Neural cell (in vitro differentiated cells): ENCODE measurements around the gene XDH. TPM values are rescaled to one million over a fixed set of nuclear protein-coding genes. Genes with fewer than 3 reads are reported as not detected.

Source experiments
- H2AFZ ChIP-seq: fragments of 200-600, 300-800 bp; sonication (generic), shearing (Covaris generic); 2 replicates; pipeline ENCODE4 v1.6.0; 2014; ENCODE audit warnings: low read depth, mild to moderate bottlenecking, antibody characterized with exemption, low read length, moderate library complexity
- H3F3A ChIP-seq: fragments of 200-600 bp; shearing (Covaris generic); 2 replicates; pipeline ENCODE4 v1.6.1; 2016; ENCODE audit warnings: mild to moderate bottlenecking, moderate library complexity, mixed read lengths, antibody characterized with exemption, low read length; ENCODE audit not compliant: insufficient read depth, poor library complexity, severe bottlenecking
- H3K27ac ChIP-seq: fragments of 200-600, 300-800 bp; sonication (generic), shearing (Covaris generic); 2 replicates; pipeline ENCODE4 v1.5.1; 2014; ENCODE audit warnings: mild to moderate bottlenecking, low read length, moderate library complexity
- H3K27me3 ChIP-seq: fragments of 300-800, 200-600 bp; sonication (generic), shearing (Covaris generic); 2 replicates; pipeline ENCODE4 v1.6.0; 2014; ENCODE audit warnings: mild to moderate bottlenecking, low read depth, low read length, moderate library complexity; ENCODE audit not compliant: insufficient read depth
- H3K36me3 ChIP-seq: fragments of 300-800, 200-600 bp; sonication (generic), shearing (Covaris generic); 2 replicates; pipeline ENCODE4 v1.5.1; 2014; ENCODE audit warnings: mild to moderate bottlenecking, antibody characterized with exemption, low read length, moderate library complexity; ENCODE audit not compliant: insufficient read depth
- H3K4me2 ChIP-seq: fragments of 300-800, 200-600 bp; sonication (generic), shearing (Covaris generic); 2 replicates; pipeline ENCODE4 v1.6.0; 2014; ENCODE audit warnings: mild to moderate bottlenecking, low read length
- H3K4me3 ChIP-seq: fragments of 300-800, 200-600 bp; sonication (generic), shearing (Covaris generic); 2 replicates; pipeline ENCODE4 v1.5.1; 2014; ENCODE audit warnings: mild to moderate bottlenecking, low read length, moderate library complexity
- H3K79me2 ChIP-seq: fragments of 200-600 bp; shearing (Covaris generic); replicated peaks from 2 replicates; pipeline ENCODE4 v1.6.0; 2014; ENCODE audit warnings: mild to moderate bottlenecking, low read length, moderate library complexity; ENCODE audit not compliant: insufficient read depth
- H3K9ac ChIP-seq: fragments of 300-800, 200-600 bp; sonication (generic), shearing (Covaris generic); 2 replicates; pipeline ENCODE4 v1.6.1; 2016; ENCODE audit warnings: mild to moderate bottlenecking, low read length, mixed read lengths
- H3K9me2 ChIP-seq: fragments of 200-600 bp; shearing (Covaris generic); 2 replicates; pipeline ENCODE4 v1.6.1; 2016; ENCODE audit warnings: mild to moderate bottlenecking, low read length, mixed read lengths; ENCODE audit not compliant: insufficient read depth
- H3K9me3 ChIP-seq: fragments of 200-600, 300-800 bp; sonication (generic), shearing (Covaris generic); 2 replicates; pipeline ENCODE4 v1.6.1; 2016; ENCODE audit warnings: mild to moderate bottlenecking, mixed run types, low read length, moderate library complexity, mixed read lengths
- H4K20me1 ChIP-seq: fragments of 200-600 bp; shearing (Covaris generic); 2 replicates; pipeline ENCODE4 v1.6.1; 2016; ENCODE audit warnings: mild to moderate bottlenecking, mixed run types; ENCODE audit not compliant: insufficient read depth
- CTCF ChIP-seq: fragments of 450-650 bp; IDR thresholded peaks from 2 replicates; pipeline ENCODE4 v1.5.1; 2014; ENCODE audit warnings: antibody characterized with exemption, mild to moderate bottlenecking, moderate library complexity; ENCODE audit not compliant: poor library complexity, severe bottlenecking
- EP300 ChIP-seq: fragments of 450-650 bp; conservative IDR thresholded peaks from 2 replicates; pipeline ENCODE4 v1.6.1; 2014; ENCODE audit warnings: antibody characterized with exemption, mild to moderate bottlenecking, moderate library complexity; ENCODE audit not compliant: poor library complexity, severe bottlenecking
- EZH2 ChIP-seq: fragments of 200-600, 300-800 bp; shearing (Covaris generic), sonication (generic); IDR thresholded peaks from 2 replicates; pipeline ENCODE4 v1.6.1; 2014; ENCODE audit warnings: antibody characterized with exemption, low read length, borderline replicate concordance, mild to moderate bottlenecking; ENCODE audit not compliant: insufficient read depth, poor library complexity, severe bottlenecking
- MXI1 ChIP-seq: fragments of 450-650 bp; conservative IDR thresholded peaks from 2 replicates; pipeline ENCODE4 v1.6.1; 2014; ENCODE audit warnings: antibody characterized with exemption, mild to moderate bottlenecking; ENCODE audit not compliant: poor library complexity, severe bottlenecking
- POLR2AphosphoS5 ChIP-seq: IDR thresholded peaks from 2 replicates; pipeline ENCODE4 v1.6.1; 2012
- RAD21 ChIP-seq: fragments of 450-650 bp; conservative IDR thresholded peaks from 2 replicates; pipeline ENCODE4 v1.6.1; 2014; ENCODE audit warnings: antibody characterized with exemption, mild to moderate bottlenecking, moderate library complexity
- REST ChIP-seq: IDR thresholded peaks from 2 replicates; pipeline ENCODE4 v1.6.1; 2012; ENCODE audit warnings: borderline replicate concordance
- SMC3 ChIP-seq: fragments of 450-650 bp; conservative IDR thresholded peaks from 2 replicates; pipeline ENCODE4 v1.6.1; 2014; ENCODE audit warnings: antibody characterized with exemption, mild to moderate bottlenecking, moderate library complexity; ENCODE audit not compliant: poor library complexity
- TAF1 ChIP-seq: IDR thresholded peaks from 2 replicates; pipeline ENCODE4 v1.6.1; 2012; ENCODE audit warnings: low read depth
- polyA minus RNA-seq: library from RNA; depleted of rRNA, polyadenylated mRNA; stranded (reverse); fragments of >200 nt; gene quantifications from 2 replicates; pipeline ENCODE4 v1.2.3, GENCODE V29; 2014
- polyA plus RNA-seq: library from polyadenylated mRNA; depleted of rRNA; stranded (reverse); fragments of >200 nt; gene quantifications from 2 replicates; pipeline ENCODE4 v1.2.3, GENCODE V29; 2014

The XDH gene
- polyA plus RNA-seq: 0.36 and 0.48 TPM in 2 replicates
- 1.5 and 2.0 TPM in 2 replicates for polyA minus RNA-seq

GRCh38 chr2:31414601-31415241 is at the start of gene XDH:
TSS of gene XDH (minus strand) at chr2:31414742. CDS start at chr2:31414666, 76 bp downstream.
- H2AFZ ChIP-seq: no peak within 1 kb of the TSS
- peaks cover 2% of the 10 kb centered on the region for H3K9me3 ChIP-seq
- no peak within 1 kb of the TSS for H3K27ac ChIP-seq
- H3F3A ChIP-seq: no peaks in the 10 kb centered on the region
- no peak within 1 kb of the TSS for H3K9ac ChIP-seq
- no peaks in the 10 kb centered on the region for H3K9me2 ChIP-seq
- no peaks in the 10 kb centered on the region for H3K36me3 ChIP-seq
- no peak for TF ChIP-seq SMC3
- TF ChIP-seq CTCF: no peak
- TF ChIP-seq TAF1: no peak
- no peak for TF ChIP-seq EP300
- TF ChIP-seq EZH2: no peak
- TF ChIP-seq POLR2AphosphoS5: no peak
- TF ChIP-seq REST: no peak
- TF ChIP-seq MXI1: no peak
- TF ChIP-seq RAD21: no peak
- H4K20me1 ChIP-seq: no peaks in the 10 kb centered on the region
- H3K4me2 ChIP-seq: no peak within 1 kb of the TSS
- H3K27me3 ChIP-seq: no peaks in the 10 kb centered on the region
- no peak within 1 kb of the TSS for H3K4me3 ChIP-seq
- no peaks in the 10 kb centered on the region for H3K79me2 ChIP-seq

- H3K9me2 ChIP-seq: no peaks in the 10 kb centered on the region
- no peak overlapping the region for H3K4me2 ChIP-seq
- TF ChIP-seq SMC3: no peak
- no peak for TF ChIP-seq EZH2
- no peak for TF ChIP-seq TAF1
- TF ChIP-seq CTCF: no peak
- no peak for TF ChIP-seq REST
- no peak for TF ChIP-seq MXI1
- TF ChIP-seq EP300: no peak
- no peak for TF ChIP-seq POLR2AphosphoS5
- TF ChIP-seq RAD21: no peak
- H3F3A ChIP-seq: no peaks in the 10 kb centered on the region
- no peak overlapping the region for H3K4me3 ChIP-seq
- H3K36me3 ChIP-seq: no peaks in the 10 kb centered on the region
- no peaks in the 10 kb centered on the region for H4K20me1 ChIP-seq
- H3K27ac ChIP-seq: no peak overlapping the region
- H3K27me3 ChIP-seq: no peaks in the 10 kb centered on the region
- H2AFZ ChIP-seq: no peak overlapping the region
- H3K9me3 ChIP-seq: peaks cover 2% of the 10 kb centered on the region
- H3K9ac ChIP-seq: no peak overlapping the region
- no peaks in the 10 kb centered on the region for H3K79me2 ChIP-seq
These were observed 43.1 kb upstream of the XDH start for GRCh38 chr2:31457651-31458050.
